ENCODE results near the gene TRIP4.

TRIP4 gene

DNA sequence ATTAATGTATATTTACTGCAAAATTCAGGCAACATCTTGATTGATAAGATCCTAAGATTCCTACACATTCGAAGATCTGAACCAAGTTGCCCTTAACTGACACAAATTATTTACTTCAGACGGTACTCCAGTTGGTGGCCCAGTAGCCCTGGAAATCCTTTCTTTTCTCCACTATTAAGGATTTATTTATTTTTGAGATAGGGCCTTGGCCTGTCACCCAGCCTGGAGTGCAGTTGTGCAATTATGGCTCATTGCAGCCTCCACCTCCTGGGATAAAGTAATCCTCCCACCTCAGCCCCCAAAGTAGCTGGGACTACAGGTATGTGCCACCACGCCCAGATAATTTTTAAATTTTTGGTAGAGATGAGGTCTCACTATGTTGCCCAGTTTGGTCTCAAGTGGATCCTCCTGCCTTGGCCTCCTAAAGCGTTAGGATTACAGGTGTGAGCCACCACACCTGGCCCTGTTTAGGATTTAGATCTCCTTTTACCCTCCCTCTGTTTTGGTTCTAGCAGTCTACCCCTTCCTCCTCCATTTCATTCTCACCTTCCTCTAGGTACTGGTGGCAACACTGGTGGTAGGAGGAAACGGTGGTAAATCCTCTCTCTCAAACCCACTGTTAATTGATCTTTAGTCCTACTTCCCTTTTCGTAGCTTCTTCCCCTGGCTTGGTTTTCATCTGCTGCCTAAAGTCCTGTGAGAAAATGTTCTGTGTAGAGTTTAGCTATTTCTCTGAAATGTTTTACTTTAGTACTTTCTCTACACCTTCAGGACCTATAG lies 60.1 kb downstream of the TRIP4 start:
- DNase-seq = no peak

DNA sequence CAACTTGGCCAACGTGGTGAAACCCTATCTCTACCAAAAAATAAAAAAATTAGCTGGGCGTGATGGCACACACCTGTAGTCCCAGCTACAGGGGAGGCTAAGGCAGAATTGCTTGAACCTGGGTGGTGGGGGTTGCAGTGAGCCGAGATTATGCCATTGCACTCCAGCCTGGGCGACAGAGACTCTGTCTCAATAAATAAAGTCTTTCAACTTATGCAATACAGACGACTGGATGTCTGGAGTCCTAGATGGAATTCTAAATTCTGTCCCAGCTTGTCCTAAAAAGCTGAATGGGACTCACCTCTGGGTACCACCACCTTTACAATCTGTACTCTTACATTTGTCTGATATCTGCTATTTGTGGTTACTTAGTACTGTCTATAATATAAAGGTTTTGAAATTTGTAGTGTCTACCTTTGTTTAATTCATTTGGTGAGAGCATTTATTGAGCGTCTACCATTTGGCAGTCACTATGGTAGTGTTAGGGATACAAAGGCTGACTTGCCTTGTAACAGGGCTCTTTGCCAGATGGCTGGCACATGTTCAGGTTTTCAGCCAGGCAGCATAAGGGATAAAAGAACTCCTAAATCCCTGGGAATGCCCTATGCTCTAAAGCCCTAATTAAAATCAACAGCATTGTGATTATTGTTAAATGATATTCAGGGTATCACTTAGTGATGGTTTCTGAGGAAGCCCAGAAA lies 65.5 kb downstream of the TRIP4 start:
- no peak for DNase-seq

DNA sequence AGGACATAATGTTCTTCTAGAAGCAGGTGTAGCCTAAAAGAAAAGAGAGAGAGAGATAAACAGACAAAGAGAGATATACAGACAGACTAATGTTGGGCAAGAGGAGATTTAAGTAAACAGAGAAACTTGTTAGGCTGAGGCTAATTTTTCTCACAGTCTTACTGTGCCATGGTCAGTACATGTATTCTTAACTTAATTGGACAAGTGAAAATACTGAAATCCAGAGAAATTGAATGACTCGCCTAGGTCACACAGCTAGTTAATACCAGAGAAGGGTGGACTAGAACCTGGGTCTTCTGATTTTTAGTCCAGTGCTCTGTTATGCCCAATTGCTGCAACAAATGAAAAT lies 66.0 kb downstream of the TRIP4 start:
- no peak for DNase-seq

DNA sequence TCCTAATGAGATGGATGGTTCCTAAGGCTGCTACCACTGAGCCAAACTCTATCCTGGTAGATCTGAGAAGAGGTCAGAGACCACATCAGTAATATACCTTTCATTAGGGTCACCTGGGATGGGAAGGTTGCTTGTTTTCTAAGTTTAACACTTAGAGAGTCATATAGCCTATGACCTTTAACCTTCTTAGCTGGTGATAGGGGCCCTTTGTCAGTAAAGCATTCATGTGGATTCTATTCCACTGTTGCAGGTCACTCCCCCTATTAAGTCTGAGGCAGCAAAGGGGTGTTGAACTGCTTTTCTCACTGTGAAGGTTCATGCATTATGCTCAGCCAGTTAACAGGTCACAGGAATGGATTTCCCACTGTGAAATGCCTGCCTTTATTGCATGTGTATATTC lies 66.6 kb downstream of the TRIP4 start:
- DNase-seq = no peak

DNA sequence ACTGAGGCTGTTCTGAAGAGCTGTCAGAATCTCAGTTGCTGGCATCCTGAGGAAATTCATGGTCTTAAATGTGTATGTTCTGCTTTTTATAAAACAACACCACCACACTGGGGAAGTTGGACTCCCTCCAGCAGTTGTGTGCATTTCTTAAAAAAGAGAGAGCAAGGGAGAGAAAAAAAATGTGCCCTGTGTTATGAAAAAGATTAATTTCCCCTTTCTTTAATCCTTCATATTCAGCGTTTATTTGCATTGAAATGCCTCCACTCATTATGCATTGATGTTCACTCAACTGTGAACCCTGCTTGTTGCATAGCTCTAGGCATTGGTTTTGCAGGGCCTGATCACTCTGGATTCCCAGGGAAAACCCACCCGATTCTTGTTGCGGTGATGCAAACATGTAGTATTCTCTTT lies 68.3 kb downstream of the TRIP4 start:
- no peak for DNase-seq

DNA sequence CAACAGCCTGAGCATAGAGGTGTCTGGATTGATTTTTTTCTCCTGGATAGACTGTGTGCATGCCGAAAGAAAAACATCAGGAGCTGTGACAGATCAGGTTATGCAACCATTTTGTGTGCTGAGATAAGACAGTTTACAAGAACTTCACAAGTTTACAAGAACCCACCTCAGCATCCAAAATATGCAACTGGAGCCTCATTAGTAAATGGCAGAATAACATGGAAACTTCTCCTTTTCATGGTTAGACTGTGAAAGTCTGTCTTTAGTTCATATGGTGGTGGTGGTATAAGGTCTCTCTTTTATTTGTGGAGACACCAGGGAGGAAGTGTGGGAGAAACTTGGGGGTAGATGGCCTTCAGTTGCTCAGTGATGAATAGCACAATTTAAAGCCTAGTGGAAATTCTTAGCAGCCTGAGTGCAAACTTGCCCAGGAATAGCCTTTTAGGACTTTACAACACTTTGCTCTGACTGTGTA lies 69.0 kb downstream of the TRIP4 start:
- no peak for DNase-seq

DNA sequence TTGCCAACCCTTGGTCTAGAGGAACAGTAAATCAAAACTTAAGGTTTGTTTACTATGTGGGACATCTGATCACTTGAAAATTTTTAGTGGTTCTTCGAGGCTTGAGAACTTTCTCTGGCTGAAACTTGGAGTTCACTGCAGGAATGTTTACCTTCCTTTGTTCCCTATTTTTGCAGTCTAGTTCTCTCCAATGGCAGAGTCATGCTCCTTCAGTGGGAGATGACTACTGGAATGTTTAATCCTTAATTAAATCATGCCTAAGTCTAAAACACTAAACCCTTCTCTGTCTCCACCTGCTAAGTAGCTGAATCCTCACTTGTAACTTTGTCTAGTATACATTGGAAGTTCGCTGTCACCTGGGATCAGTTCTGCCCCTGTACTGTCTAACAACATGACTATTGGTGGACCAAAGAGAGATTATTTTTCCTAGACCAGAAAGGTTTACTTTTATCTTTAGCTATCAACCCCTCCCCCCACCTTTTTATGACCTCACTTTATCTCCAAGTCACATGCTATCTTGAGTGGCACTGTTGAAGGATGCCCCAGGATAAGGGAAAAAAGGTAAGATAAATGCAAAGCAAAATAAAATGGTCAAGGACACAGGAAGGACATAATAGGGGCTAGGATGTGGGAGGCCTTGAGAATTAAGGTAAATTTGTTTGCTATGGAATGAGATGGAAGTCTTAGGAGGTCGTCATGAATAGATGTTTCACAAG lies 71.6 kb downstream of the TRIP4 start:
- no peak for DNase-seq

DNA sequence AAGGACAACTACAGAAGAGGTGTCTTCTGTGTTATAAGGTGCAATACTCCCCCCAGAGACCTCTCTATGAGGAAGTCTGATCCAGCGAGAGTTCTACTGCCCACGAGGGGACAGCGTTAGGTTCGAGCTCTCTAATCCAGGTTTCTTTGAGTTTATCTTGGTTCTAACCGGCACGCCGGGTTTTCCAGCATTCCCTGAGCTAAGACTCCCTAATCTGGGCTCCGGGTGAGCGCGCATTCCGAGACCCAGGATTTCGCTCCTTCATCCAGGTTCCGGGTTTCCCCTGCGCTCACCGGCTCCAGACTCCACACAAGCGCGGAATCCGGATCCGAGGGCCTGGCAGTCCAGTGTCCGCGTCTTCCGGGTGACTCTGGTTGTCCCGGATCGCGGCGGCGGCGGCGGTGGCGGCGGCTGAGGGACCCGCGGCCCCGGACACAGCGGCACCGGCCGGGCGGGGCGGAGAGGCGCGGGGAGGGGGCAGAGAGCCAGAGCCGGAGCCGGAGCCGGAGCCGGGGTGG lies 72.6 kb downstream of the TRIP4 start, which contains the start of gene ZNF609:
Gene ZNF609 (plus strand): TSS at position 373 of the 518 bp plus-strand sequence. CDS start 38,842 bp downstream, outside the sequence.
- DNase-seq = peak; percentile 66 to 91 (median 75)

DNA sequence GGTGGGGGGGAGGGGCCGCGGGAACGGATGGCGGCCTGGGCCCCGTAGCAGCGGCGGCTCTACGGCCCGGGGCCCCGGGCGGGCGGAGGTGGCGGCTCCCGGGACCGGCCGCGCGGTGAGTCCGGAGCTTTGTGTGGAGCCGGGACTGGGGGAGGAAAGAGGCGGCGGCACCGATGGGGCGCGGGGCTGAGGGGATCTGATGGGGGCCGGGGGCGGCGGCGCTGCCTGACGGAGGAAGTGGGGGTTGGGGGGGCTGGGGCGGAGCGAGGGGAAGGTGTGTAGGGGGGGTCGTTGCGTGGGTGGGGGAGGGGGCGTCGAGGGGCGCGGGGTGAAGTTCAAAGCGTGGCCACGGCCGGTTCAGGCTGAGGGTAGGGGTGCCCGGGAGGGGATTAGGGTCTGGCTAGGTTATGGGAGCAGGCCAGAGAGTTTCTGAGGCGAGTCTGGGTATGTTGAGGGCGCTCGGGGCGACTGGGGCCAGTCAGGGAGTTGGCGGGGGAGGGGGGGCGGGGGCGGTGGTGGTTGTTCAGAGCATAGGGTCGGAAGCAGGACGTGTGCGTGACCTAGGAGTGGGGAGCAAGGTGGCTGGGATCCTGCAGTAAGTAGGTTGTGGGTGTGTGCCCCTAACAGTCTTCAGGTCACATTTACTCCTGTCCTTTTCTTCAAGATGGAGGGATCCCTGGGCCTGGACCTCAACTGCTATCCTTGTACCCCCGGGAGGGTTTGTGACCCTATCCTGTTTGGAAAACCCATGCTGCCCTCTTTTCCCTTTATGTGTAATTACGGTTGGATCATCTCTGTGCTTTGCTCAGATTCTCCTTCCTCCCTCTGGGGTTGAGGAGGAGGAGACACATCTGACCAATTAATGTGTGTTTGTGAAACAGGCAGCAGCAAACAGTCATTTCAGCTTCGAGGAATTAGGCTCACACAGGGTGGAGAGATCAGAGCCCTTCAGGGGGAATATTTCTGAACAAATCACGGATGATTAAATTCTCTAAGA lies 73.4 kb downstream of the TRIP4 start:
- peak in 3 of 4 experiments; percentile 18 to 36 (median 28) for DNase-seq

DNA sequence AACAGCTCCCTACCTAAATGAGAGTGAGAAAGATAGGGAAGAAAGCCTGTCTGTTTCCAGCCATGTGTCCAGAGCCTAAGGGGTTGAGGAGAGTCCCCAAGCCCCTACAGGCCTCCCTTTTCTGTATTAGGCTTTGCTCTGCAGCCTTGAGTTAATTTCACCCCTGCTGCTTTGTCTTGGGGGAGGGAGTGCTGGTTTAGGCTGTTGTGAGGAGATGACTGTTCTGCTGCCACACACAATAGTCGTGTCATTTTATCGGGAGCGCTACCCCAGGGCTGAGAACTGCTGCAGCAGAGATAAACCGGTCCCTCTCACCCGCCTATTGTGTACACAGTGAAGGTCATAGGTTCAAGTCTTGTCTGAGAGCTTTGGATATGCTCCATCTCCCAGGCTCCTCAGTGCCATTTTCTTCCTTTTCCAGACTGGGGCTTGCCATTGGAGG lies 74.1 kb downstream of the TRIP4 start:
- DNase-seq = no peak

DNA sequence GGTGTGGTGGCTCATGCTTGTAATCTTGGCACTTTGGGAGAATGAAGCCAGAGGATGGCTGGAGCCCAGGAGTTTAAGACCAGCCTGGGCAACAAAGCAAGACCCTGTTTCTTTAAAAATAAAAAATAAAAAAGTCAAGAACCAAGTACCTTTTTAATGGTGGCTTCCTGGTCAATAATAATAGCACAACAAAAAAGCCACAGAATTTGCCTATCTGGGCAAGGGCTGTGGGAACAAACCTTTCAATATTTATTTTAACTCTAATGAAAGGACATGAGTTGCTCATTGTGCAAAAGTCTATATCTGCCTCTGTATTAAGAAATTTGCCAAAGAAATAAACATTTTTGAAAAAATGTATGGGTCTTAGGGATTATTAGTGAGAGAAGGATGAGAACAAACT lies 74.9 kb downstream of the TRIP4 start:
- DNase-seq = no peak

DNA sequence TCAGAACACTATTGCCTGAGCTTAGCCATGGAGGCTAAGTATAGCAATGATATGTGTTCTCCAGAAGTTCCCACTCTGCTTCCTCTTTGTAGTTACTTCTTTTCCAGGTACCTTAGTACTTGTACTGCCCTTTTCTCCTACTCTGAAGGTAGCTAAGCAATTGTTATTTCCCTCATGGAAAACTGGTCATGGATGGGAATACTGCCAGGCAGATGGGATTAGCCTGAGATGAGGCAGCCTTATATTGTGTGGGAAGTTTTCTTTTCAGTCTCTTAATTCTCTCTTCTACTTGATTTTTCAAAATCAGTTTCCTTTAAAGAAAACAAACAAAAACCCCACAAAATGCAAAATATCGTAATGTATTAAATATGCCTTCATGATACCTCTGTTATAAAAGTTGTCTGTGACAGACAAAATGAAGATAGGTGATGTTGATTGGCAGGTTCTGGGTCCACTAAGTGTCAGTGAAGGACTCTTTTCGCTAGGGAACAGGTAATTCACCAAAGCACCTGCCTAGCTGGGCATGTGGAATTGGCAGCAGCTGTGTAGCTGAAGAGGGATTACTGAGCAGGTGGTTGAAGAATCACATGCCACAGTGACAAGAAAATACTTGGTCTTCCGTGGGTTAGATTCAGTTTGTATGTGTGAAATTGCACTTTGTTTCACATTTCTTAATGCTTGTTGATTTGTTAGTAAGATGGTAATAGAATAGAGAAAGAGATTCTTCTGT lies 76.8 kb downstream of the TRIP4 start:
- DNase-seq = no peak

DNA sequence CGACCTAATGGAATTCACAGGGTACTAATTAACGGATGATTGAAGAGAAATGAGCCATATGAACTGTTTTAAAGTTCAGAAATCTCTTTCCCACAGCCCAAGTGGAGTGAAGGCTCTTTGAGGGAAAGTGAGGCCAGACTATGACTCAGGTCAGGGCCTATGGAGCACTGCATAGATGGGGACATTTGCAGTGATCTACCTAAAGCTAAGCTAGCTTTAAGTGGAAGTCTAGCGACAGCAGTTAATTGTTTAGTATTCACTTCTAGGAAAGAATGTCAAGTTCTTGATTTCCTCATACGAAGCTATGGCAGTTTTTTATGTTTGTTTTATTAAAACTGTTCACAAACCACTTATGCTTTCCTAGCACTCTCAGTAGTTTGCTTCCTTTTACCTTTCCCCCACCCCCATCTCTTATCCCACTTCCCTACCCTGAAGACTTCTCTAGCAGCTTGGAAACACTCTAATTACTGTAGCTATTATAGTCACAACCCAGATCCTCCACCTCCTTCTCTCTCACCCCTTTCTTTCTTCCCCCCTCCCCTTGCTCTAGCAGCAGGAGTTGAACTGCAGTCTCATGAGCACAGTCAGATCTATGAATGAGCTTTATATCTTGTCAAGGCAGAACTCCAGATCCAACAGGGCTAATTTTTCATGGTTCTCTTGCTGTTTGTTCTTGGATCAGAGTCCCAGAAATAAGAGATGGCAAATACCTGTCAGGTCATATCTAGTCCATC lies 78.9 kb downstream of the TRIP4 start:
- DNase-seq = no peak

DNA sequence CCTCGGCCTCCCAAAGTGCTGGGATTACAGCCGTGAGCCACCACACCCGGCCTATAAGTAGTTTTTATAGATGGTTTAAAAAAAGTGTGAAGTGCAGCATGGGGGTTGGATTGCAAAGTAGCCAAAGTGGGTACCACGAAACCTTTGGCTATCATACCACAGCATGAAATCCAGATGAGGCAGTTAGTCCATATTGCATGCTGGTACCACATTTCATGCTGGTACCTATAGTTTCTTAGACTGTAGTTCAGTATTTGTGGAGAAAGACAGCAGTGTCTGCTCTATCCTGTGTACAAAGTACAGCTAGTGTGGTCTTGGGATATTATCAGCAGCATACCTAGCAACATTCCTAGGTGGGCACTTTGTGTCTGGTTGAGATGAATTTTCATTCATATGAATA lies 84.5 kb downstream of the TRIP4 start:
- DNase-seq = no peak

DNA sequence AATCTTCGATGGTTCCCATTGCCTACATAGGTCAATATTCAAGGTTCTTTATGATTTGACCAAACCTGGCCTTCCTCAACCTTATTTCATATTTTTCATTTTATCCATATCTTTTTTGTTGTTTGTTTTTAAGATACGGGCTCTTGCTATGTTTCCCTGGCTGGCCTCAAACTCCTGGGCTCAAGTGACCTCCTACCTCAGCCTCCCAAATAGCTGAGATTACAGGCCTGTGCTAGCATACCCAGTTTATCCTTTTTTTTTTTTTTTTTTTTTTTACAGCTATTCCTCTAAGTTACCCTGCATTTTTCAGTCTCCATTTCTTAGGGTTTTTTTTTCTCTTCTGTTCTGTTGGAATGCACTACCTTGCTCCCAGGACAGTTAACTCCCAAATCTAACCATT lies 87.2 kb downstream of the TRIP4 start:
- DNase-seq = no peak

DNA sequence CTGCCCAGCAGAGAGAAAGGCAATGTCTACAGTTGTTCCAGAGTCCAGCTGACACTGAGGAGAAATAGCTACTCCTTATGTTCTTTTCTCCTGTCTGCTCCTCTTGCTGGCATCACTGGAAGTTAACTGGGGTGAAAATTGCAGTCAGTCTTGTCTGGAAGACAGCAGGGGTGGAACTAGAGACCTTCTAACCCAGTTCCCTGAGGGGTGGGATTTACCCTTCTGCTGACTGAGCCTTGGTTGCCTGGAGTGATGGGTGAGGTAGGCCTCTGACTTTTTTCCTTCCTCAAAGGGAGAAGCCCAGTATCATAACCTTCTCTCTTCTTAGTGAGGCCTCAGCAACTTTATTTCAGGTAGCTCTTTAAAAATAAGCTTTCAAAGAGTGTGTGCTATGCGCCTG lies 88.9 kb downstream of the TRIP4 start:
- DNase-seq = no peak

DNA sequence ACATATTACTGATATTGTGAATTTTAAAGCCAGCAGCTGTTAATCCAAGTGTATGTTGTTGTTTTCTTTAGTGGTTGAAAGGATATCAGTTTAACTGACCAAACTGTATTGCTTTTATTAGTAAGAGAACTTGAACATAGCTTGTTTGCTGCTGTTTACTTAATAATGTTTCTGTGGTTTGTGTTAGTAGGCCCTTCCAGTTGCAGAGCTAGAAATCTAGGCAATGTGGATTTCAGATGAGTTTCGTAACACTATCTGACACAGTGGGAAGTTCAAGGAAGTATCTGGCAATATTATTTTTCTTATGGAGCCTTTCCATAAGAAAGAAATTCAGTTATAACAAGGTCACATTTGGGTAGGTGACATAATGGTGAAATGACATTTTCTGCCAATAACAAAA lies 91.2 kb downstream of the TRIP4 start:
- DNase-seq = no peak

DNA sequence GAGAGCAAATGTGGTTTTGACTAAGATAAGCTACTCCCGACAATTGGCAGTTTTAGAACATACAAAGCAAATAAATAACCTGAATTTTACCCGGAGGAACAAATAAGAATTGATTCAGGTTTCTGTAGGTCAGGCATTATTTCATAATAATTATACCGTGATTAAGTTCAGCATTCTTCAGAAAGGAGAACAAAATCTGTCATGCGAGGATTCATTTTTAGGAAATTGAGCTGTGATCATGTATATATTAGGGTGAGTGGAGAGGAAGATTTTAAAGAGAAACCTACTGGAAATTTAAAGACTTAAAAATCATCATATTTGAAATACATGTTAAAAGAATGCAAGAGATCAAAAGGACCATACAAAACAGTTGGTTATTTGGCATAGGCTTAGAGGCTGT lies 93.3 kb downstream of the TRIP4 start:
- DNase-seq = no peak

DNA sequence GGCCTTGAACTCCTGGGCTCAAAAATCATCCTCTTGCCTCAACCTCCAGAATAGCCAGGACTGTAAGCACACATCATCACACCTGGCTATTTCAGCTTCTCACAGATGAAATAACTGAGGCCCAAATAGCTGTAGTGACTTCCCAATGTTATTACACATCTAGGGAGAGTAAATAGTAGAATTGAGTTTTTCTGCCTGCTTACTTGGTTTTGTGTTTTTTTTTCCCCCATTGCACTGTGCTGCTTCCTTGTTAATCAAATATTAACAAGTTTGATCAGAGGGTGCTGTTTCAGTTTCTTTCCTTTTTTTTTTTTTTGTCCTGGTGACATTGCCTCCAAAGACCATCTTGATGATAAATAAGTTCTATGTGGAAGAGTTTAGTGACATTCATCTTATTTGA lies 96.1 kb downstream of the TRIP4 start:
- DNase-seq = no peak

DNA sequence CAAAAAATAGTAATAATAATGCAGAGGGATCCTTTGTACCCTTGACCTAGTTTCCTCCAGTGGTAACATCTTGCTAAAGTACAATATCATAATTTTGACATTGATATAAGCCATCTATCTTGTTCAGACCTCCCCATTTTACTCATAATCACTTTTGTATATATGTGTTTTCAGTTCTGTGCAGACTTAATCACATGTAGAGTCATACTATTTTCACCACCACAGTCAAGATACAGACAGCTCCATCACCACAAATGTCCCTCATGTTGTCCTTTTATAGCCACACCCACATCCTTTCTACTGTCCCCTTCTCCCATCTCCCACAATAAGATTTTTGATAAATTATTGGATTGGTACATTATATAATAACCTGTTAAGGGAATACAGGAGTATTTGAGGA lies 98.2 kb downstream of the TRIP4 start:
- no peak for DNase-seq

Measured in activated CD4-positive, CD25-positive, alpha-beta regulatory T cell (primary cell).